ENCODE measurements around the gene TMEM132D. TPM values are rescaled to one million over a fixed set of nuclear protein-coding genes. Genes with fewer than 3 reads are reported as not detected.

The TMEM132D gene
- polyA plus RNA-seq, 1 donor, result 1.6 TPM

DNA sequence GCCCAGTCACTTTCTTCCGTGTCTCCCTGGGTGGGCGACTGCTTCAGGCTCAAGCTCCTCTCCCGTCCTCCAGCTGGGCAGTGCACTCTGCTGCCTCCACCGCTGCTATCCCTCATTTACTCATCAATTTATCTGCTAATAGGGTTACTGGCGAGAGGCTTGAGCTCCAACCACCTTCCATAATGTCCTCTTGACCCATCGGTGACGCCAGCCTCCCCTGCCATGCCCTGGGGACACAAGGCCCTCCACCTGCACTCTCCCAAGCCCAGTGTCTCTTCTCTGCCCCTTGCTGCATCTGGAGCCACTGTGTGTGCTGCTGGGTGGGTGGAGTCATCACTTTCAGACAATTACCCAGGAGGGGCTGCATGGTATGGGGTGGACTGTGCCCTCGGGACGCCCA is 78.5 kb downstream of the TMEM132D start:
- no peak for DNase-seq

DNA sequence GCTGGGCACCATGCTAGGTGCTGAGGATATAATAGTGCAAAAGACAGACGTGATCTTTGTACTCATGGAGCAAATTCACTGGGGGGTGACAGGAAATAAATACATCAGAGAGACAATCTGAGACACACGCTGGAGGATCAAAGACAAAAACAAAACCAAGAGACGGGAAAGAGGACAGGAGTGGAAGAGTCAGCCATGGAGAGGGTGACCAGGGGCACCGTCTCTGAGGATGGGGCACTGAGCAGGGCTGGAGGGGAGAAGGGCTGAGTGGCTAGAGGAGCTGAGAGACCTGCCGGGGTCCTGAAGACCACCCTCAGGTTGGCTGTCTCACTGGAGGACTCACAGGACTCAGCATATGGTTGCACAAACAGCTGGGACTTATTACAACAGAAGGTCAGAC is 81.9 kb downstream of the TMEM132D start:
- no peak for DNase-seq

DNA sequence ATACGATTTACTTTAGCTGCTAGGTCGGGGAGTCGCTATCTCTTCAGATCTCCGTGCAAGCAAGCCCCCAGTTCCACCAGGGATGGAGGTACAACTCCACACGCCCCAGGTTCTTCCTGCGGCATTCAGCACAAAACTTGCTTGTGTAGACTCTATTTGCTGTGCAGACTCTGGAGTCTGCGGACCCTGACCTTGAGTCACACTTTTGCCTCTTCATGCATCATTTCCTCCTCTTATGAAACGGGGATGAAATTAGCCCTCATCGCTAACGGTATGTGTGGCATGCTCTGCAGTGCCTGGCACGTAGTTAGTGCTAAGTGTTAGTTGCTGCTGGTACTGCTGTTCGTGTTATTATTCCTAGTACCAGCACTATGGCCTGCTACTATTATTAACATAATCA is 84.4 kb downstream of the TMEM132D start:
- no peak for DNase-seq

DNA sequence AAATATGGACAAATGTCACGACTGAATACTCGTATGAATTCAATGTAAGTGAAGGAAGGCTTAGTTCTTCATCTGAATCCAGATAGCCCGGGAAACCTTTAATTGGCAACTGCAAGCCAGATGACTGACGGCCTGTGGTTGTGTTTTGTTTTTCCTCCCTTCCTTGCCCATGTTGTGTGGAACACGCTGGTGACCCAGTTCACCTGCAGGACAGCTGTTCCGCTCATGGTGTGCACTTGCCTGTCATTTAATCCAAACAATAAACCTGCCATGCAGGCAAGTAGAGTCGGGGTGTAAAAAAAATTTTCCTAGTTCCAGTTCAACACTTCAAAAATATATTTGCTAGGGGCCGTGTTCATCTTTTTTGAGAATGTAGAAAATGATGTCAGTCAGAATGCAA is 88.0 kb downstream of the TMEM132D start:
- no peak for DNase-seq

DNA sequence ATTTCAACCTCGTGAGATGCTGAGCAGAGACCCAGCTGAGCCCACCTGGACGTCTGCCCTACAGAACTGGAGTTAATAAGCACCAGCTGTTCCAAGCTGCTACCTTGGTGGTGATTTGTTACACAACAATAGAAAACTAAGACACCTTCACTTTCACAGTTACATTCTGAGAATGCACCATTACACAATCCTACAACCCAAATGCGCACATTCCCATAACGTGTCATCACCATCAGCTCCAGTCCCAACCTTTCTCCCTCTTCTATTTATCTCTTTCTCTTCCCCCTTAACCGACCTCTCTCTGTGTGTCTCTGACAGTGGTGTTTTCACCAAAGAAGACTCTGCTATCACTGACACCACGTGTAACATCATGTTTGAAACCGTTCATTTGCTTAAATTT is 91.9 kb downstream of the TMEM132D start:
- DNase-seq, result no peak

DNA sequence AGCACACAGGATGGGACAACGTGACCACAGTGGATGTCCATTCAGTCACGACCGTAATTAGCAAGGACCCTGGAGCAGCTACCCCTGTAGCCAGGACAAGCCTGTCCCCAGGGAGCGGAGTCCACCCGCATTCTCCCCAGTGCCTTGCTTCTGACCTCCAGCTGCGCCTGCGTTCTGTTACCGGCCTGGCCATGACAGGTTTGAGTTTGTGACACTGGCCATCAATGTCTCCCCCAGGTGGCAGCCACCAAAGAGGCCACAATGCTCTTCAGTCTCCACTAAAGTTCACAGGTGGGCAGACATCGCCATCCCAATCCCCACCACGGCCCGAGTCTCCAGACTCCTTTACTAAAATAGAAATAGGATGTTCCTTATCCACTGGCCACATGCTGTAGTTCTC is 96.7 kb downstream of the TMEM132D start:
- DNase-seq, result no peak

DNA sequence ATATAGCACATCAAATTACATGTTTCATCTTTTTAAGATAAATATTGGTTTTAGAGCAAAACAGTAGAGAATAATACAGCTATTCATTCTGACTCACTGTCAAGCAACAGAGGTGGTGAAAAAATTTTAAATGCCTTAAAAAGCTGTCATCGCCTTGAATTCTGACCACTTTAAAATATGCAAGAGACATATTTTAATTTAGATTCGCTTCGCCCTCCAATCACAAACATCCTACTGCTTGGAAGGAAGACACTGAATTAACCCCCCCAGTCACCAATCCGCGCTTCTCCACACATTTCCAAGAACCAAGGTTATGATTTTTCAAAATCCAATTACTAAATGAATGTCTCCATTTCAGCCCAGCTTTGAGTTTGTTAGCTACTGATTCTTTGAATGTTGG is 112.4 kb downstream of the TMEM132D start:
- no peak for DNase-seq

DNA sequence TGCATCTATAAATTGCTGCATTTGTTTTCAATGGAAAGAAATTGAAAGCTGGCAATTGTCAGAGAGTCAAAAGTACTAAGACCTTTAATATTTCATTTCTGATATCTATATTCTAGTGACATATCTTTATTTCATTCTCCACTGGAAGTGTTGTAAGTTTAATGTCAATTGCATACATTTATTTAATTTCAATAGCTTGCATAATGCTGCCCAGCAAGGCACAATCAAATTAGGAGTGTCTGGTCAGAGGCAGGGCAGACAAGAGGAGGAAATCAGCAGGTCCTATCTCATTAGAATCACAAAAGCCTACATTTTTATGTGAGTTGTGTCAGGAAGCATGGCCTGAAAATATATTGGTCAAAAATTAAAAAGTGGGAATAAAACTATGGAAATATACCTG is 112.9 kb downstream of the TMEM132D start:
- no peak for DNase-seq

DNA sequence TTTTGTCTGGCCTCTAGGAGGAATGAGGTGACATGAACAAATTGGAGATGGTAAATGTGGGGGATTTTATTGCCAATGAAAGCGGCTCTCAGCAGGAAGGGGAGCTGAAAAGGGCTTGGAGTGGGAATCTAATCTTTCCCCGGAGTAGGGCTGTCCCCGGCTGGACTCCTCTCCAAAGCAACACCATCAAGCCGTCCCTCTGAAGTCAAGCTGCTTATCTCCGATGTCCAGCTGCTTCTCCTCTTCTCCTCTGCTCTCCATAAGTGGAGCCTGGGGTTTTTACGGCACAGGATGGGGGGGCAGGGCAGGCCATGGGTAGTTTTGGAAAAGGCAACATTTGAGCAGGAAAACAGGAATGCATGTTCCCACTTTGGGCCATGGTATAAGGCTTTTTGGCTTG is 113.5 kb downstream of the TMEM132D start:
- DNase-seq, result no peak

DNA sequence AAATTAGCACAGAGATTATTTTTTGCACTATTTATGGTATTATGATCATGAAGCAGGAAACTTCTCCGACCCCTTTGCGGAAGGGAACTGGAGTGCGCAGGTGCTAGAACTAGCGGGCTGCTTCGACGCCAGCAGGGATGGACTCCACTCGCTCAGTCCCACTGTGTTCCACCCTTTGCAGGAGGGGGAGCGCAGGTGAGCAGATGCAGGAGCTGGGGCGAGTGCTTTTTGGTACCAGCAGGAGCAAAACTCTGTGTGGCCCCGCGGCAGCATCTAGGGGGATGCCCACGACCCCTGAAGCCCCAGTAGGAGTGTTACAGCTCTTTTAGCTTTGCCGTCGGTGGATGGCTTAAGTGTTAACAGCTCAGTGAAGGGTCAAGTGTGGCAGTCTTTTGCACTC is 113.9 kb downstream of the TMEM132D start:
- DNase-seq, result no peak

DNA sequence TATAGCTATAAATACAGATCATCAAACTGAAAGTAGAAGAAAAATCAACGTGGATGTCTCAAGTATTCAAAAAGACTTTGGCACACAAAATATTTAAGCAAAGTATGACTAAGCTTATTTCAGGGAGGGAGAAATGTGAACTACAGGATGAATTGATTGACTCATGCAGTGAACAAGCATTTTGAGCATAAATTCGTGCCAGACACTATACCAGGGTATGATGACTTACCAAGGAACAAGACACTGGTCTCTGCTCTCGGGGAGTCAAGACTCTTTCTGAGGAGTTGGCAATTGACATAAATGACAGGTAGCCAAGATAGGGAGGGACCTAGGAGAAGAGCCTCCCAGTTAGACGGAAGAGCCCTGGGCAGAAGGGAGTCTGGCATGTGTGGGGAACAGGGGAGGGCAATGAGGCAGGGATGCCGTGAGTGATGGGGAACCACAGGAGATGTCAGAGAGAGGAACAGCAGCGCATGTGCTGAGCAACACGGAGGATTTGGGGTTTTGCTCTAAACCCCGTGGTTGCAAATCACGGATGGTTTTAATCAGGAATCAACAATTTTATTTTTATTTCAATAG is 115.2 kb downstream of the TMEM132D start:
- DNase-seq, result no peak

DNA sequence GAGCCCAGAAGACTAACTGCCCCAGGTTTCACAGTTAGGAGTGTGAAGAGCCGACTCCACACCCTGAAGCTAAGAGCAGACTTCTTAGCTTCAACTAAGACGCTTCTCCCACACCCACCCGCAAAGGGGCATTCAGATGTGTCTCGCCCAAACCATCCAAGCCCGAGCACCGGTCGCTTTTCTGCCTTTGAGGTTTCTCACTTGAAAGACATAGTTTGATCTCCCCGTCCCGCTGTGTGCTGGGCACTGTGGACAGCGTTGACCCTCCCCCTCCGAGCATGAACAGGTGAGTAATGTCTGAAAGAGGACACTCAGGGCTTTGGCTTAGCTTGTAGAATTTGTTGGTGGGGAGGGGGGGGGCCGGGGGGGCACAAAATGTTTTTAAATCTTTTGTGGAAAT is 123.8 kb downstream of the TMEM132D start:
- no peak for DNase-seq

DNA sequence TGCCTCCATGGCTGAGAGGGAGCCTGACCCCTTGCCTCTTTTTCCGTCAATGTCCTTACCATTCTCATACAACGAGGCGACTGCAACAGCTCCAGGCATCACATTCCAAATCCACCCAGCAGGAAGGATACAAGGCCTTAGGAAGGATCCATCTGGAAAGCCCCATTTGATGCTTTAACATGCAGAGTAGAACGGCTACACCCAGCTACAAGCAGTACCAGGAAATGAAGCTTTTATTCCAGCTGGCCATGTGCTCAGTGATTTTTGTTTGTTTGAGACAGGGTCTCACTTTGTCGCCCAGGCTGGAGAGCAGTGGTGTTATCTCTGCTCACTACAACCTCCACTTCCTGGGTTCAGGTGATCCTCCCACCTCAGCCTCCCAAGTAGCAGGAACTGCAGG is 124.8 kb downstream of the TMEM132D start:
- DNase-seq, result no peak

DNA sequence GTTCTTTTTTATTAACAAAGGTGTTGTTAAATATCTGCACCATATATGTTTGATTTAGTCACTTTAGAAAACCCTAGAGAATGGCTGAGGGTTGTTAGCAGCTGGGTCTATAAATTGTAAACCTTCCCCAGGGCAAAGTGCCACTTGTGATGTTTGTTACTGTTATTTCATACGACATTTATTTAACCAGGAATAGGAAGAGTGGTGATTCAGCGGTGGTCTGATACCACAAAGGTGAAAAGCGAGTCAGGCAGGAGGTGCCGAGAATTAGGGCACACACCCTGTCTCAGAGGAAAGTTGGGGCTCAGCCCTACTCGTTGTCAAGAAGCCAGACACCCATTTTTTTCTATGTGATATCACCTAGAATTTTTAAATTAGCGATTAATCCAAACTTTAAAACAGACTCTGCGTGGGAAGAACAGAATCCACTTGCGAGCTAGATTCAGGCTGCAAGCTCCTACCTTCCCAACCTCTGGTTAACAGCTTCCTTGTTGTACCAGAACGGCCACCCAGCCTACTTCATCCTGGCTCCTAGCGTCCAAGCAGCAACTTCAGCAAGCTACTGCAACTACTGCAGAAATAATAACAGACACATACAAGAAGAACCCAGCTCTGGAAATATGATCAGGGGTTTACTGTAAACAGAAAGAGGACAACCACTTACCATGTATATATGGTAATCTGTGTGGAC is 126.7 kb downstream of the TMEM132D start:
- no peak for DNase-seq

DNA sequence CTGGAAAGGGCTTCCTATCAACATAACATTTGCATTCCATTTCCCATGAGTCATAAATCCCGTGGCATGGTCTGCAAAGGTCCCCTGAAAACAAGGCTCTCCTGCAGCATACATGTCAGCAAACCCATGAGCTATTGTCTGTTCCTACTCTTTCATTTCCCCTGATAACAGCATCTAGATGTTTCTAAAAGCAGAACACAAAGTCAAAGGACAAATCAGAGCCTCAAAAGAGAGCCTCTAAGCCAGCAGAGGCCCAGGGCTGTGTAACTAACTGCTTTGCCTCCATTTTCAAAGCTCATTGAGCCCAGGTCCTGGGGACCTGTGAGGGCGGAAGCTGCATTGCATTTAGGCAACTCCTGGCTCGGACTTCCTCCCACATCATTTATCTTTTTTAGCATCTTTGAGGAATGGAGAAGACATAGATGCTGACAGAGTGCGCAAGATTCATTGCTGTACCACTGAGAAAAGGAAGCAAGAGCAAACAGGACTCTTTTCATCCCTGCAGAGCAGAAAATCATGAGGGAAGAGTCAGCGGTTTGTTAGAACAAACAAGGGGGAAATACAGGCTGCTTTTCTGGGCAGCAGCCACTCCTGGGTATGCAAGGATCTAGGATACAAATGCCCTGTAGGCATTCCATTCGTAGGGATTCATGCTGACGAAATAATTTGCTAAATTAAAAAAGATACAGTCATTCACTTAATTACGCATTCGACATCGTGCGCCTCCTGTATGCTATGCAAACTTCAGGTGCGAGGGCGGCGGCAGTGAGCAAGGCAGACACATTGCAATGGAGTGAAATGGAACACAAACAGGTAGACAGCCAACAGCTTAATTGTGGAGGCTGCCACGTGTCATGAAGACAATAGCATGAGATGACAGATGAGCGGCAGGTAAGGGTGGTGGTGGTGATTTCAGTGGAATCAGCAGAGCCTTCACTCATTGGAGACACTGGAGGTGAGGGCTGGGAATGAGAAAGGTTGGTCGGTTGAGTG is 131.0 kb downstream of the TMEM132D start:
- DNase-seq, result peak; percentile 11

DNA sequence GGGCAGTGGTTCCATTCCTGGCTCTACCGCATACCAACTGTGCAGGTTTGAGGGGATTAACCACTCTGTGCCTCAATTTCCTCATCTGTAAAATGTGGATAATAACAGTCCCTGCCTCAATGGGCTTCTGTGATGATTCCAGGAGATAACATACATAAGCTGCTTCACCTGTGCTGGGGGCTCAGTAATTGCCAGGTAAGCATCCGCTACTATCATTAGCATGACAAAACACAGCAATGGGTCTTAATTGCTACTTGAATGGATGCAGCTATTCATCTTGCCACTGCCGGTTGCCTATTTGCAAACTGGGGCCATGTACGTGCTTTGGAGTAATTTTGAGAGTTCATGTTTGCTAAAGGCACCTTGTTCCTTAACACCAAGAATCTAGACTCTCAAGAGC is 132.6 kb downstream of the TMEM132D start:
- DNase-seq, result no peak

DNA sequence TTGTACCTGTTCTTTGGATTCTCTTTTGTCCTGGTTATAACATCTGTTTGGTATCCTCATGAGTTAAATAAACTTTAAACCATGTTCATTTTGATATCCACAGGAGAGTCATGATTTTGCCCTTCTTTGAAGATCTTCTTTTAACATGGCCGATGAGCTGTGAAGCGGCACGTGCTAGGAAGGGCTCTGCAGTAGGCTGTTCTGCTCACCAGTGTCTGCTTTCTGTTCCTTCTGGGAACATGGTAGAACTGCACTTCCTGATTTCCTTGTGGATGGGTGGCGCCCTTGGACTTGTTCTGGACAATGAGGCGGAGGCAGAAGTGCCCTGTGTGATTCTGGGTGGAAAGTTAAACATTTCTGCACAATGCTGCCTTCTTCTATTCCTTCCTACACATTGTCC is 138.1 kb downstream of the TMEM132D start:
- DNase-seq, result no peak

DNA sequence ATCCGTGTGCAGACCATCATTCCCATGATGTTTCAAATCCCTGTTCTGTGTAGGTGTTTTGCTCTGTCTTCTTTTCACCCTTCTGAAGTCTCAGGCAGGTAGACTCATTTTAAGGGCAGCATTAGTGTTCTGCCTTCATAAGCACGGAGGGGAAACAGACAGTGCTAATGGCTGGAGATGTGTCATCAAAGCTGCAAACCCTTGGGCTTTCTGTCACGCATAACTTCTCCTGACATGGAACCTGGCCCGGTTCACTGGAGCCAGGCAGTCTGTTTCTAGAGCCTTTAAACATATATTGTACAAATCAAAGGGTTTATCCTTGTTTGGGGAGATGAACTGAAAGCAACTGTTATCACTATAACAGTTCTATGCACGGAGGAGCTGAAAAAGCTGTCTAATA is 141.4 kb downstream of the TMEM132D start:
- DNase-seq, result peak; percentile 39

DNA sequence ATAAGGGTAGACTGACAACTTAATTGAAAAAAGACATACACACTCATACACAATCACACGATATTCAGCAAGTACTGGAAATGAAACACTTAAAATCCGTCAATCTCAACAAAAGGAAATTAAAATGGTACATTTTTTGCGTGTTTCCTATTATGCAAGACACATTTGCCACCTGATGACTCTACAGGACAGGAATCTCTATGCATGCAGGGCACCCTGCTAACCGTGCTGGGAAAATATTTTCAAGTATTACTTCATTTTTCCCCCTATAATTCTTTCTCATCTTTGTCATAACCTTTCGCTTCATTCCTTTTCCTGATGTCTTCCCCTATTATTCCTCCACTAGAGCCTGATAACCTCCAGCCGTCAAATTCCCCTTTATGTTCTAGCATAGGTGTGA is 150.2 kb downstream of the TMEM132D start:
- no peak for DNase-seq

DNA sequence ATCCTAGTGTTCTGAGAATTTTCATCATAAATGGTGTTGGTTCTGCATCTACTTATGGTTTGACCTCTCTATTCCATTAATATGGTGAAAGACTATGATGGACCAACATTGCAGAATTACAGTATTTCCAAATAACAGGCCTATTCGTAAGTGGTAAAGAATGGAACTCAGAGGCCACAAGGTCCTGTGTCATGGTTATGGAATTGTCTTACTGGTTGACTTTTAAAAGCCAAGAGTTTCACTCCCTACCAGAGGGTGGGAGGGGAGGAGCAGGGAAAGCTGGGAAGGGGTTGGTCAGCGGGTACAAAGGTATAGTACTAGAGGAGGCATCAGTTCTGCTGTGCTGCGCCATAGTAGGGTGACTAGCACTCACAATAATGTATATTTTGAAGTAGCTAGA is 153.4 kb downstream of the TMEM132D start:
- DNase-seq, result no peak

DNA sequence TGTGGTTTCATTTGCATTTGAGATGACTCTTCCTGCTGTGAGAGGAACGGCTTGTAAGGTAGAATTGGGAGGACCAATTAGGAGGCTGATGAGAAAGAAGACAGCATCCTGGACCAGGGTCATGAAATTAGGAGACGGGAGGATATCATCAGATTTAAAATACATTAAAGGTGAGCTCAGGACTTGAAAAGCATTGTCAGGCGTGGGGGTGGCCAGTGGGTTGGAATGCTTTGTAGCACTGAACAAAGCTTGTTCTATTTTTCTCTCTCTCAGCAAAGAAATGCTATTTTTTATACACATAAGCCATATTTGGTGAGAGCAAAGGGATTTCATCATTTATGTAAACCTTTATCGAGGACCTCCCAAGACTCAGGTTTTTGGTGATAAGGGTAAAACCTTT is 157.5 kb downstream of the TMEM132D start:
- DNase-seq, result no peak

DNA sequence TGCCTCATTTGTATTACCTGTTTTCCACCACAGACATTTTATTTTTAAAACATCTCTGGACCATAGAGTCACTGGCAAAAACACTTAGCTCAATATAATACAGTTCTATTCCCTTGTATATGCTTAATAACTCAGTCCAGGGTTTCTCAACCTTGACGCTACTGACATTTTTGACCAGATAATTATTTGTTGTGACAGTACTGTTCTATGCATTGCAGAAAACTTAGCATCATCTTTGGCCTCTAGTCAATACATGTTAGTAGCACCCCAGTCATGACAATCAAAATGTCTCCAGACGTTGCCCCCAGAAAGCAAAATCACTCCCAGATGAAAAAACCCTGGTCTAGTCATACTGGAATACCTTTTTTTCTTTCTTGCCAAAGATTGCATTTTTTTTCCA is 174.7 kb downstream of the TMEM132D start:
- DNase-seq, result no peak

DNA sequence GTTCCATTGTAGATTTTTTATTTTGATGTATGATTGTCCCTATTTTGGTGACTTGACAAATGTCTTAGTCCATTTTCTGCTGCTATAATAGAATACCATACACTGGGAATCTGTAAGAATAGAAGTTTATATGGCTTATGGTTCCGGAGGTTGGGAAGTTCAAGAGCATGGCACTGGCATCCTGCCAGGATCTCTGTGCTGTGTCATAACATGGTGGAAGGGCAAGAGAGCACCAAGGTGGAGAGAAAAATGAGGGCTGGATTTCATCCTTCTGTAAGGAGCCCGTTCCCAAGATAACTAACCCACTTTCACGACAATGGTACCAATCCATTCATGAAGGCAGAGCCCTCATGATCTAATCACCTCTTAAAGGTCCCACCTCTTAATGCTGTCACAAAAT is 176.7 kb downstream of the TMEM132D start:
- DNase-seq, result no peak
